ENCODE data around the gene MSANTD1. TPM values are rescaled to one million over a fixed set of nuclear protein-coding genes. Genes with fewer than 3 reads are reported as not detected.

The MSANTD1 gene
- total RNA-seq, 1 experiment from 2014 or later: 1.4 TPM

- CTCF ChIA-PET: no interaction called here
- H3K27ac Mint-ChIP-seq (ENCODE audit: unreplicated experiment): no peak overlapping the region
- H3K4me1 Mint-ChIP-seq (ENCODE audit: low read depth, unreplicated experiment): no peaks in the 10 kb centered on the region
- no peak for TF ChIP-seq CTCF (IDR thresholded peaks at IDR 0.05; ENCODE audit: unreplicated experiment)
- no peak for DNase-seq
- no peaks in the 10 kb centered on the region for H3K27me3 Mint-ChIP-seq (ENCODE audit: unreplicated experiment)
- no peaks in the 10 kb centered on the region for H3K9me3 Mint-ChIP-seq (ENCODE audit: low read depth, unreplicated experiment)
- H3K4me3 Mint-ChIP-seq (ENCODE audit: low read depth, unreplicated experiment): no peak overlapping the region
- intact Hi-C loops (cut with micrococcal nuclease; ENCODE audit: unreplicated experiment): no loop called here
- no peaks in the 10 kb centered on the region for H3K36me3 Mint-ChIP-seq (ENCODE audit: insufficient read depth, unreplicated experiment)
- BruUV-seq (replicated peaks): no TSS peak
These were observed 38.5 kb upstream of the MSANTD1 start for GRCh38 chr4:3210467-3210866.

- CTCF ChIA-PET: no interaction called here
- intact Hi-C loops (cut with micrococcal nuclease; ENCODE audit: unreplicated experiment): no loop called here
- no TSS peak for BruUV-seq (replicated peaks)
- DNase-seq: no peak
- no peak overlapping the region for H3K27ac Mint-ChIP-seq (ENCODE audit: unreplicated experiment)
- no peak overlapping the region for H3K4me3 Mint-ChIP-seq (ENCODE audit: low read depth, unreplicated experiment)
- no peaks in the 10 kb centered on the region for H3K9me3 Mint-ChIP-seq (ENCODE audit: low read depth, unreplicated experiment)
- no peaks in the 10 kb centered on the region for H3K27me3 Mint-ChIP-seq (ENCODE audit: unreplicated experiment)
- no peak for TF ChIP-seq CTCF (IDR thresholded peaks at IDR 0.05; ENCODE audit: unreplicated experiment)
- no peaks in the 10 kb centered on the region for H3K4me1 Mint-ChIP-seq (ENCODE audit: low read depth, unreplicated experiment)
- H3K36me3 Mint-ChIP-seq (ENCODE audit: insufficient read depth, unreplicated experiment): no peaks in the 10 kb centered on the region
These were observed 37.1 kb upstream of the MSANTD1 start for GRCh38 chr4:3211866-3212265.

- Mint-ChIP-seq H3K36me3 (ENCODE audit: insufficient read depth, unreplicated experiment) (no peaks in the 10 kb centered on the region), H3K9me3 (ENCODE audit: low read depth, unreplicated experiment) (no peaks in the 10 kb centered on the region), H3K27me3 (ENCODE audit: unreplicated experiment) (no peaks in the 10 kb centered on the region), H3K4me3 (ENCODE audit: low read depth, unreplicated experiment) (no peak overlapping the region), H3K4me1 (ENCODE audit: low read depth, unreplicated experiment) (no peaks in the 10 kb centered on the region), H3K27ac (ENCODE audit: unreplicated experiment) (no peak overlapping the region)
- intact Hi-C loops (cut with micrococcal nuclease; ENCODE audit: unreplicated experiment): no loop called here
- CTCF ChIA-PET: no interaction called here
- no TSS peak for BruUV-seq (replicated peaks)
- no peak for DNase-seq
- no peak for TF ChIP-seq CTCF (IDR thresholded peaks at IDR 0.05; ENCODE audit: unreplicated experiment)
These were observed 36.4 kb upstream of the MSANTD1 start for GRCh38 chr4:3212391-3213105.

GRCh38 chr4:3213106-3213425 lies 35.9 kb upstream of the MSANTD1 start:
- intact Hi-C loops (cut with micrococcal nuclease; ENCODE audit: unreplicated experiment): no loop called here
- Mint-ChIP-seq H3K4me3 (ENCODE audit: low read depth, unreplicated experiment) (no peak overlapping the region), H3K4me1 (ENCODE audit: low read depth, unreplicated experiment) (no peaks in the 10 kb centered on the region), H3K36me3 (ENCODE audit: insufficient read depth, unreplicated experiment) (no peaks in the 10 kb centered on the region), H3K27me3 (ENCODE audit: unreplicated experiment) (no peaks in the 10 kb centered on the region), H3K9me3 (ENCODE audit: low read depth, unreplicated experiment) (no peaks in the 10 kb centered on the region), H3K27ac (ENCODE audit: unreplicated experiment) (no peak overlapping the region)
- TF ChIP-seq CTCF (IDR thresholded peaks at IDR 0.05; ENCODE audit: unreplicated experiment): no peak
- CTCF ChIA-PET: no interaction called here
- no TSS peak for BruUV-seq (replicated peaks)
- DNase-seq: no peak

Measured in Calu3 (cell line).